ENCODE results near the gene IRX6. TPM values are rescaled to one million over a fixed set of nuclear protein-coding genes. Genes with fewer than 3 reads are reported as not detected.

Gene IRX6
- total RNA-seq (not detected), polyA plus RNA-seq (not detected)

DNA sequence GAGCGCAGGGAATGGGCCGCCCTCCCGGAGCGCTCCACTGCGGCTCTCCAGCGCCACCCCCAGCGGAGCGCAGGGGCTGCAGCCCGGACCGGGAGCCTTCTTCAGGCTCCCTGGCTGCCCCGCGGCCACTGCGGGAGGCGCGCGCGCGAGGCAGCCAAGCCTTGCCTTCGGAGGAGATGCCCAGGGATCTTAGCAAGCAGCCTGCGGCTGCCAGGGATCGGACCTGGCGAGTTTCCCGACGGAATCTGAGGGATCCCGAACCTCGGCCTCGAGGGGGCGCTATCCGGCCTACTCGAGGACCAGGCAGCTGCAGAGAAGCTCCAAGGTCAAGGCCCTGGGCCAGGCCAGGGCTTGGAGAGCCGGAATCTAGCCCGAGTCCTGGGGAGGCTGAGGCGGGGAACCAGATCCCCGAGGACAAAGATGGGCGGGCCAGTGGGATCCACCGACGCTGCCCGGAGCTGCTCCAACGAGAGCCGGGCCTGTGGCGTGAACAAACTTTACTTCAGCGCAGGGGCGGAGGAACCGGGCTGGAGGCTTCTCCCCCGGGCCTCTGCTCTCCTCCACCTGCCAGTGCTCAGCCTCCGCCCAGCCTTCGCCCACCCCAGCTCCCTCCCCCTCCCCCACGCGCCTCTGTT lies at the start of gene IRX6:
Gene IRX6, plus strand, starts transcription at position 567 of the 635 bp plus-strand sequence. CDS start 889 bp downstream, outside the sequence.
- Mint-ChIP-seq H3K27me3 (peaks cover 28 to 42% of the 10 kb centered on the region in 2 donors), H3K36me3 (peaks cover 0 to 2% (median 0%) of the 10 kb centered on the region in 3 donors), H3K4me3 (no peak within 1 kb of the TSS), H3K9me3 (peaks cover 0 to 5% (median 0%) of the 10 kb centered on the region in 5 donors), H3K4me1 (peaks cover 0 to 3% (median 0%) of the 10 kb centered on the region in 3 donors), H3K27ac (no peak within 1 kb of the TSS)
- Histone ChIP-seq H3K4me3 (ENCODE audit: low read length) (no peak within 1 kb of the TSS), H3K27me3 (ENCODE audit: insufficient read depth, low read length, poor library complexity, severe bottlenecking) (no peaks in the 10 kb centered on the region), H3K36me3 (ENCODE audit: insufficient read depth, low read length) (no peaks in the 10 kb centered on the region), H3K9me3 (ENCODE audit: low read length) (no peaks in the 10 kb centered on the region), H3K27ac (ENCODE audit: low read depth, low read length) (no peak within 1 kb of the TSS), H3K4me1 (ENCODE audit: insufficient read depth, low read length) (no peaks in the 10 kb centered on the region)
- POLR2A ChIA-PET, result no interaction called here
- CTCF ChIA-PET, result no interaction called here
- no peak for DNase-seq

DNA sequence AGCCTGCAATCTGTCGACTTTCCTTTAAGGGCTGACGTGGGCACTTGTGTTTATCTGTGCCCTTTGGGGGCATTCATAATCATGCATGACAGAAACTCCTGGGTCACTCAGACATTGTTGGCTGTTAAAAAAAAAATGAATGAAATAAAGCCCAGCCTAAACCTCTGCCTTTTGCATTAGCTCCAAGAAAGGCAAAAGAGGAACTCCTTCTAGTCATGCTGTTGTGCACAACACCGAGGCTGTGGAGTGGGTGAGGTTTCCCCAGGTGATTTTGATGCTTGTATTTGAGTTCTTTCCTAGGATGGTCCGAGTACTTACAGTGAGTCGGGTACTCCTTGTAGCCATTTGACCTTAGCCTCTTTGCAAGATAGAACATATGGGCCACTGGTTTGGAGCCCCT lies 49.6 kb upstream of the IRX6 start:
- no peaks in the 10 kb centered on the region for H3K27me3 ChIP-seq (ENCODE audit: insufficient read depth, low read length, poor library complexity, severe bottlenecking)
- no peaks in the 10 kb centered on the region for H3K9me3 ChIP-seq (ENCODE audit: low read length)
- H3K27ac ChIP-seq (ENCODE audit: low read depth, low read length), result no peak overlapping the region
- no peak overlapping the region for H3K27ac Mint-ChIP-seq
- CTCF ChIA-PET, result no interaction called here
- no peak for DNase-seq
- POLR2A ChIA-PET, result no interaction called here
- no peaks in the 10 kb centered on the region for H3K4me1 Mint-ChIP-seq
- H3K36me3 Mint-ChIP-seq, result no peaks in the 10 kb centered on the region
- H3K4me3 Mint-ChIP-seq, result no peak overlapping the region
- H3K4me1 ChIP-seq (ENCODE audit: insufficient read depth, low read length), result no peaks in the 10 kb centered on the region
- no peak overlapping the region for H3K4me3 ChIP-seq (ENCODE audit: low read length)
- H3K9me3 Mint-ChIP-seq, result no peaks in the 10 kb centered on the region
- no peaks in the 10 kb centered on the region for H3K36me3 ChIP-seq (ENCODE audit: insufficient read depth, low read length)
- peaks cover 0 to 6% of the 10 kb centered on the region in 2 donors for H3K27me3 Mint-ChIP-seq

DNA sequence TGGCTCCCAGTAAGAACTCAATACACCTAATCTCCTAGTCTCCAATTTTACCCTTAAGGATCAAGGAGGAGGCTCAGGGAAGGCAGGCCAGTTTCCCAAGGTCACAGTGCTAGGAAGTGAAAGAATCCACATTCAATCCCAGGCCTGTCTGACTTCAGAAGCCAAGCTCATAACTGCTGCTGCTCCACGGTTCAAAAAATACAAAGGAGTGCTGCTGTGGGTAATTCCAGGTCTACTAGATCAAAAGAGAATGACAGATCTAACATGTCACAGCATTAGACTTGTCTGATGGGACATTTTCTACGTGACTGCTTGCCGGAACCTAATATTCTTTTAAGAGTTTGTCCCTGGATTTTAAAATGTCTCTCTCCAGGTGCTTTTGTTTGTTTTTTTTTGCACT lies 48.8 kb upstream of the IRX6 start:
- POLR2A ChIA-PET, result no interaction called here
- Mint-ChIP-seq H3K36me3 (no peaks in the 10 kb centered on the region), H3K4me3 (no peak overlapping the region), H3K9me3 (no peaks in the 10 kb centered on the region), H3K27ac (no peak overlapping the region), H3K4me1 (no peaks in the 10 kb centered on the region), H3K27me3 (peaks cover 0 to 6% of the 10 kb centered on the region in 2 donors)
- no peaks in the 10 kb centered on the region for H3K36me3 ChIP-seq (ENCODE audit: insufficient read depth, low read length)
- CTCF ChIA-PET, result no interaction called here
- DNase-seq, result no peak
- no peak overlapping the region for H3K27ac ChIP-seq (ENCODE audit: low read depth, low read length)
- H3K4me1 ChIP-seq (ENCODE audit: insufficient read depth, low read length), result no peaks in the 10 kb centered on the region
- H3K27me3 ChIP-seq (ENCODE audit: insufficient read depth, low read length, poor library complexity, severe bottlenecking), result no peaks in the 10 kb centered on the region
- H3K4me3 ChIP-seq (ENCODE audit: low read length), result no peak overlapping the region
- H3K9me3 ChIP-seq (ENCODE audit: low read length), result no peaks in the 10 kb centered on the region

DNA sequence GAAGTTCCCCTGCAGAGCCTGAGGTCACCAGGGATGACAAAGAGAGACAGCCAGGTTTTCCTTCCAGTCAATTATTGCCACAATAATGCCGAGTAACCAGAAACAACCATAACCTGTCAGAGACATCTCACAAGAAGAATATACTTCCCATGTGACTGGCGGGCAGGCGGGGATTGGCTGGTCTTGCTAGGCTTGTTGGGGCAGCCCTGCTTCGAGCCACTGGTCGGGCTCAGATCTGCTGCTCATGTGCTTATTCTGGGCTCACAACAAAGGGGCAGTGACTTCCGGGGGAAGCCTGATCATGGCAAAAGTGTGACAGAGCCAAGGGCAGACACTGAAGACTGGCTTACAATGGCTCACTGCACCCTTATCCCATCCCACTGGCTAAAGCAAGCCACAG lies 48.1 kb upstream of the IRX6 start:
- H3K4me1 Mint-ChIP-seq, result no peaks in the 10 kb centered on the region
- ChIA-PET POLR2A (no interaction called here), CTCF (no interaction called here)
- Histone ChIP-seq H3K9me3 (ENCODE audit: low read length) (no peaks in the 10 kb centered on the region), H3K27ac (ENCODE audit: low read depth, low read length) (no peak overlapping the region), H3K4me1 (ENCODE audit: insufficient read depth, low read length) (no peaks in the 10 kb centered on the region), H3K4me3 (ENCODE audit: low read length) (no peak overlapping the region), H3K27me3 (ENCODE audit: insufficient read depth, low read length, poor library complexity, severe bottlenecking) (no peaks in the 10 kb centered on the region), H3K36me3 (ENCODE audit: insufficient read depth, low read length) (no peaks in the 10 kb centered on the region)
- no peak overlapping the region for H3K27ac Mint-ChIP-seq
- no peak overlapping the region for H3K4me3 Mint-ChIP-seq
- peaks cover 0 to 6% of the 10 kb centered on the region in 2 donors for H3K27me3 Mint-ChIP-seq
- H3K9me3 Mint-ChIP-seq, result no peaks in the 10 kb centered on the region
- no peaks in the 10 kb centered on the region for H3K36me3 Mint-ChIP-seq
- no peak for DNase-seq

DNA sequence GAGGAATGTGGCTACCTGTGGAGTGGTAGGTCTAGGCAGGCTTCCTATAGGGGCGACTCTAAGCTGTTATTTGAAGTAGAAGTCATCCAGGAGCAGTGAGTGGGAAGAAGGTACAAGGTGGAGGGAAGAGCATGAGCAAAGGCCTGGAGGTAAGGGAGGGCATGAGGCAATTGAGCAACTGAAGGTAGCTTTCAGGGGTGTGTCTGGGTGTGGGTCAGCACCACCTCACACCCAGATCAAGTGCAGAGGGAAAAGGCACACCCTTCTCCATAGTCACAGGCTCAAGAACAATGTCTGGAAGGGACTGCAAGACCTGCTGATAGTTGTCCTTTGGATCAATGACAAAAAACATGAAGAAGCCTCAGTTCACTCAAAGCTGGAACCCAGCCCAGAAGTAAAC lies 46.5 kb upstream of the IRX6 start:
- H3K9me3 ChIP-seq (ENCODE audit: low read length), result no peaks in the 10 kb centered on the region
- H3K36me3 ChIP-seq (ENCODE audit: insufficient read depth, low read length), result no peaks in the 10 kb centered on the region
- H3K27me3 Mint-ChIP-seq, result peaks cover 6% of the 10 kb centered on the region in 2 donors
- no peak overlapping the region for H3K27ac ChIP-seq (ENCODE audit: low read depth, low read length)
- CTCF ChIA-PET, result no interaction called here
- no peak overlapping the region for H3K4me3 ChIP-seq (ENCODE audit: low read length)
- H3K27ac Mint-ChIP-seq, result no peak overlapping the region
- no peaks in the 10 kb centered on the region for H3K27me3 ChIP-seq (ENCODE audit: insufficient read depth, low read length, poor library complexity, severe bottlenecking)
- H3K4me1 Mint-ChIP-seq, result no peaks in the 10 kb centered on the region
- H3K9me3 Mint-ChIP-seq, result peaks cover 0 to 4% (median 0%) of the 10 kb centered on the region in 5 donors
- no peaks in the 10 kb centered on the region for H3K4me1 ChIP-seq (ENCODE audit: insufficient read depth, low read length)
- no peak overlapping the region for H3K4me3 Mint-ChIP-seq
- DNase-seq, result no peak
- no peaks in the 10 kb centered on the region for H3K36me3 Mint-ChIP-seq
- POLR2A ChIA-PET, result no interaction called here

DNA sequence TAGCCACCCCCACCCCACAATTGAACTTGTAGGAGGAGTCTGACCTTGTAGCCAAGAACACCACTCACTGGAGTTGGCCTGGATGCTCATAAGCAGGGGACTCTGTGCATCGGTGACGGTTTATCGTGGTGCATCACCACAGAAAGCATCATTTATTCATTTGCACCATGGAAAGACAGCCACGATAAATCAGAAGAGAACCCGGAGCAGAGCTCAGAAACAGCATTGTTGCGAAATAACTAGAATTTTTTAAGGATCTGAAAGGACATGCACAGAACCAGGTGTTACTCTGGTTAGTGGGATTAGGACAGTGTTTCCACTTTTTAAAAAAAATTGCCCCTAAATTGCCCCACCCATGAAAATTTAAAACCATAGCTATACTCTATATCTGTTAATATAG lies 44.4 kb upstream of the IRX6 start:
- CTCF ChIA-PET, result no interaction called here
- no peaks in the 10 kb centered on the region for H3K9me3 ChIP-seq (ENCODE audit: low read length)
- H3K4me1 Mint-ChIP-seq, result no peaks in the 10 kb centered on the region
- H3K4me3 ChIP-seq (ENCODE audit: low read length), result no peak overlapping the region
- H3K4me3 Mint-ChIP-seq, result no peak overlapping the region
- no peaks in the 10 kb centered on the region for H3K36me3 ChIP-seq (ENCODE audit: insufficient read depth, low read length)
- H3K27me3 Mint-ChIP-seq, result peaks cover 6 to 12% of the 10 kb centered on the region in 2 donors
- H3K9me3 Mint-ChIP-seq, result peaks cover 0 to 4% (median 0%) of the 10 kb centered on the region in 5 donors
- no peak for DNase-seq
- no peak overlapping the region for H3K27ac ChIP-seq (ENCODE audit: low read depth, low read length)
- H3K27me3 ChIP-seq (ENCODE audit: insufficient read depth, low read length, poor library complexity, severe bottlenecking), result no peaks in the 10 kb centered on the region
- H3K27ac Mint-ChIP-seq, result no peak overlapping the region
- H3K4me1 ChIP-seq (ENCODE audit: insufficient read depth, low read length), result no peaks in the 10 kb centered on the region
- POLR2A ChIA-PET, result no interaction called here
- H3K36me3 Mint-ChIP-seq, result no peaks in the 10 kb centered on the region

DNA sequence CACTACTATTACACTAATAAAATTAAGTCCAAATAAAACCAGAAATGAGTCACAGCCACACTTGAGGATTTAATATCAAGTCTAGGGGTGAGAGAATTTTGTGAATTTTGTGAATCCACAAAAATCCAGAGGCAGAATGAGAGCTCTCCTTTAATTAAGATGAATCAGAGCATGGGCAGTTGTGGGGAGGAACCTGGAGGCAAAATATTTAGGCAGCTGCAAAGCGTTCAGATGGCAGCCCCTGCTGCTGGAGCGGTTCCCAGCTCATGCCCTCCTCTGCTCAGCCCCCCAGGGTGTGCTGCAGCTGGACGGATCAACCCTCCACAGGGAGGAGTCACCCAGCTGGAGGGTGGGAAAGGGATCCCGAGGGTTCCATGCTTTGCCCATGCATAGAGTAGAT lies 43.4 kb upstream of the IRX6 start:
- CTCF ChIA-PET, result no interaction called here
- H3K4me1 ChIP-seq (ENCODE audit: insufficient read depth, low read length), result no peaks in the 10 kb centered on the region
- no peak overlapping the region for H3K27ac ChIP-seq (ENCODE audit: low read depth, low read length)
- no peaks in the 10 kb centered on the region for H3K36me3 ChIP-seq (ENCODE audit: insufficient read depth, low read length)
- POLR2A ChIA-PET, result no interaction called here
- H3K27ac Mint-ChIP-seq, result no peak overlapping the region
- no peaks in the 10 kb centered on the region for H3K36me3 Mint-ChIP-seq
- no peaks in the 10 kb centered on the region for H3K27me3 ChIP-seq (ENCODE audit: insufficient read depth, low read length, poor library complexity, severe bottlenecking)
- no peak for DNase-seq
- H3K4me3 Mint-ChIP-seq, result no peak overlapping the region
- peaks cover 6 to 12% of the 10 kb centered on the region in 2 donors for H3K27me3 Mint-ChIP-seq
- no peaks in the 10 kb centered on the region for H3K9me3 ChIP-seq (ENCODE audit: low read length)
- no peaks in the 10 kb centered on the region for H3K4me1 Mint-ChIP-seq
- H3K9me3 Mint-ChIP-seq, result peaks cover 0 to 4% (median 0%) of the 10 kb centered on the region in 5 donors
- no peak overlapping the region for H3K4me3 ChIP-seq (ENCODE audit: low read length)

DNA sequence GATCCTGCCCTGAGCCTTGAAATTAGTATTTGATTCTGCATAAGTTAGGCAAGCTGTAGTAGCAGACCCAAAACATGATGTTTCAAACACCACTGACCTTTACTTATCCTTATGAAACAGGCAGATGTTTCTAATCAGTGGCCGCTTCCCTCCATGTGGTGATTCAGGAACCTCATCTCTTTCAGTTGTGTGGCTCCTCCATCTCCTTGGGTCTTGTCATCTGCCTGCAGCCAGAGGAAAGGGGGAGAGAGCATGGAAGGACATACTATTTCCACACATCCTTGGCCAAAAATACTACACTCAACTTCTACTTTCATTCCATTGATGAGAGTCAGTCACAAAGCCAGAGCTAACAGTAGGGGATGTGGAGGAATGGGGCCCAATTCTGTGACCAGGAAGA lies 41.6 kb upstream of the IRX6 start:
- no peaks in the 10 kb centered on the region for H3K4me1 ChIP-seq (ENCODE audit: insufficient read depth, low read length)
- peaks cover 3 to 9% (median 5%) of the 10 kb centered on the region in 5 donors for H3K9me3 Mint-ChIP-seq
- no peaks in the 10 kb centered on the region for H3K36me3 ChIP-seq (ENCODE audit: insufficient read depth, low read length)
- no peaks in the 10 kb centered on the region for H3K9me3 ChIP-seq (ENCODE audit: low read length)
- no peak overlapping the region for H3K4me3 Mint-ChIP-seq
- H3K27me3 Mint-ChIP-seq, result peaks cover 4 to 12% of the 10 kb centered on the region in 2 donors
- POLR2A ChIA-PET, result no interaction called here
- H3K36me3 Mint-ChIP-seq, result no peaks in the 10 kb centered on the region
- H3K27me3 ChIP-seq (ENCODE audit: insufficient read depth, low read length, poor library complexity, severe bottlenecking), result no peaks in the 10 kb centered on the region
- no peak overlapping the region for H3K4me3 ChIP-seq (ENCODE audit: low read length)
- DNase-seq, result no peak
- no peaks in the 10 kb centered on the region for H3K4me1 Mint-ChIP-seq
- no peak overlapping the region for H3K27ac Mint-ChIP-seq
- CTCF ChIA-PET, result no interaction called here
- H3K27ac ChIP-seq (ENCODE audit: low read depth, low read length), result no peak overlapping the region
